HG02970 (cell line): ENCODE data around the gene ZBTB12.
A peak's percentile ranks its signal among the peaks of the same experiment; 100 is the strongest.
"Not testable (repeated sequence)": the region's sequence is repeated elsewhere in the genome, so short reads cannot be mapped to it uniquely, and the experiment has no call there.

Source experiments
- ATAC-seq: cut with Tn5 transposase; IDR thresholded peaks from one replicate; pipeline ENCODE4 v1.9.1; 2021; ENCODE audit warnings: mild to moderate bottlenecking, moderate library complexity, moderate number of reproducible peaks; ENCODE audit not compliant: unreplicated experiment, low FRiP score

Gene ZBTB12, protein sequence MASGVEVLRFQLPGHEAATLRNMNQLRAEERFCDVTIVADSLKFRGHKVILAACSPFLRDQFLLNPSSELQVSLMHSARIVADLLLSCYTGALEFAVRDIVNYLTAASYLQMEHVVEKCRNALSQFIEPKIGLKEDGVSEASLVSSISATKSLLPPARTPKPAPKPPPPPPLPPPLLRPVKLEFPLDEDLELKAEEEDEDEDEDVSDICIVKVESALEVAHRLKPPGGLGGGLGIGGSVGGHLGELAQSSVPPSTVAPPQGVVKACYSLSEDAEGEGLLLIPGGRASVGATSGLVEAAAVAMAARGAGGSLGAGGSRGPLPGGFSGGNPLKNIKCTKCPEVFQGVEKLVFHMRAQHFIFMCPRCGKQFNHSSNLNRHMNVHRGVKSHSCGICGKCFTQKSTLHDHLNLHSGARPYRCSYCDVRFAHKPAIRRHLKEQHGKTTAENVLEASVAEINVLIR

GRCh38 chr6:31901953-31902643, at the start of gene ZBTB12:
ZBTB12 (minus strand) TSS chr6:31902086; CDS start chr6:31901305, 781 bp downstream.
- ATAC-seq = peak; percentile 56

DNA sequence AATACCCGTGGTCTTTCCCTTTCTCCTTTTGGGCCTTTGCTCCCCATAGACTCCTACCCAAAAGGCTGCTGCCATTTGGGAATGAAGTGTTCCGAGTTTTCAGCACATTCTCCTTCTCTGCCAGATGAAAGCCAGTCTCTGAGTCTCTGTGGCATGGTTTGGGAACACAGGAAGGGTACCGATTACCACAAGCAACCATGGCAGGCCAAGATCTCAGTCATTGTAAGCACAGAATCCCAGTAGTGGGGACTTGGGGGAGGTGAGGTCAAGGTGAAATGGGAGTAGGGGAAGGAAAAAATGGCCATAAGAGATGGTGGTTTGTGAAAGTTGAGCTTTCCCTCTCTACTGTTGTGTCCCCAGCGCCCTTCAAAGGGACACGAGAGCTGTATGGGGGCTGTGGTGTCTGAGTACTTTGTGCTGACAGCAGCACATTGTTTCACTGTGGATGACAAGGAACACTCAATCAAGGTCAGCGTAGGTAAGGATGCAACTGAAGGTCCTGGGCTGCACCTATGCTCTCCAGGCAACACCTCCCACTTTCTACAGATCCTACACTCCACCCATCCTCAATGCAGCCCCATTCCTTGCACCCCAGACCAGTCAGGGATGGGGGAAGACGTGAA, 48.2 kb upstream of the ZBTB12 start:
- ATAC-seq = no peak

DNA sequence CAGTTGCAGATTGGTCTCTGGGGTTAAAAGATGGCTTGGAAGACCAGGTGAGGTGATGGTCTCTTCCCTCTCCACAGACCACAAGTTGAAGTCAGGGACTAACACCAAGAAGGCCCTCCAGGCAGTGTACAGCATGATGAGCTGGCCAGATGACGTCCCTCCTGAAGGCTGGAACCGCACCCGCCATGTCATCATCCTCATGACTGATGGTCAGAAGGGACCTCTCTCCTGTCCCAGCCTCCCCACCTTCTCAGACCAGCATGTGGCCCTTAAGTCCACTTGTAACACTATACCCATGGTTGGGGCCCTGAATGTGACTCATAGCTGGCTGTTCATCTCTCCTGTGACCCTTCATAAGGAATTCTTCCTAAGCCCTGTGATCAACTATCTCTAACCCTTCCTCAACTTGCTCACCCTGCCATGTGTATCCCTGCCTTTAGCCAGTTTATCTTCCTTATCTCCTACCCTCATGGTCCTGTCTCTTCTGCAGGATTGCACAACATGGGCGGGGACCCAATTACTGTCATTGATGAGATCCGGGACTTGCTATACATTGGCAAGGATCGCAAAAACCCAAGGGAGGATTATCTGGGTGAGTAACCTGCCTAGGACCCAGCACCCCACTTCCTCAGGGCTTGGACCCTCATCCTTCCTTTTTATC, 47.0 kb upstream of the ZBTB12 start:
- no peak for ATAC-seq

- no peak for ATAC-seq
These were observed 46.4 kb upstream of the ZBTB12 start for GRCh38 chr6:31948306-31948705.

- ATAC-seq = no peak
These were observed 46.0 kb upstream of the ZBTB12 start for GRCh38 chr6:31947864-31948263.

DNA sequence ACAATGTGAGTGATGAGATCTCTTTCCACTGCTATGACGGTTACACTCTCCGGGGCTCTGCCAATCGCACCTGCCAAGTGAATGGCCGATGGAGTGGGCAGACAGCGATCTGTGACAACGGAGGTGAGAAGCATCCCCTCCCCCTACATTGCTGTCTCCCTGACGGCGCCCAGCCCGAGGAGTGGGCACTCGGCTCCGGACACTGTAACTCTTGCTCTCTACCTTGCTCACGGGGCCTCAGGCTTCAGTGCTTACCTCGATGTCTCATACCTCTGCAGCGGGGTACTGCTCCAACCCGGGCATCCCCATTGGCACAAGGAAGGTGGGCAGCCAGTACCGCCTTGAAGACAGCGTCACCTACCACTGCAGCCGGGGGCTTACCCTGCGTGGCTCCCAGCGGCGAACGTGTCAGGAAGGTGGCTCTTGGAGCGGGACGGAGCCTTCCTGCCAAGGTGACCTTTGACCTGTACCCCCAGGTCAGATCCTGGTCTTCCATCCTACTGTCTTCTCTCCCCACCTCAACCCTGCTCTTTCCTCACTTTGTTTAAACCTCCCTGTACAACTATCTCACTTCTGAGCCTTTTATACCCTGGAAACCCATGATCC, 45.3 kb upstream of the ZBTB12 start:
- ATAC-seq = no peak

GRCh38 chr6:31946370-31946885, 44.5 kb upstream of the ZBTB12 start:
- no peak for ATAC-seq

DNA sequence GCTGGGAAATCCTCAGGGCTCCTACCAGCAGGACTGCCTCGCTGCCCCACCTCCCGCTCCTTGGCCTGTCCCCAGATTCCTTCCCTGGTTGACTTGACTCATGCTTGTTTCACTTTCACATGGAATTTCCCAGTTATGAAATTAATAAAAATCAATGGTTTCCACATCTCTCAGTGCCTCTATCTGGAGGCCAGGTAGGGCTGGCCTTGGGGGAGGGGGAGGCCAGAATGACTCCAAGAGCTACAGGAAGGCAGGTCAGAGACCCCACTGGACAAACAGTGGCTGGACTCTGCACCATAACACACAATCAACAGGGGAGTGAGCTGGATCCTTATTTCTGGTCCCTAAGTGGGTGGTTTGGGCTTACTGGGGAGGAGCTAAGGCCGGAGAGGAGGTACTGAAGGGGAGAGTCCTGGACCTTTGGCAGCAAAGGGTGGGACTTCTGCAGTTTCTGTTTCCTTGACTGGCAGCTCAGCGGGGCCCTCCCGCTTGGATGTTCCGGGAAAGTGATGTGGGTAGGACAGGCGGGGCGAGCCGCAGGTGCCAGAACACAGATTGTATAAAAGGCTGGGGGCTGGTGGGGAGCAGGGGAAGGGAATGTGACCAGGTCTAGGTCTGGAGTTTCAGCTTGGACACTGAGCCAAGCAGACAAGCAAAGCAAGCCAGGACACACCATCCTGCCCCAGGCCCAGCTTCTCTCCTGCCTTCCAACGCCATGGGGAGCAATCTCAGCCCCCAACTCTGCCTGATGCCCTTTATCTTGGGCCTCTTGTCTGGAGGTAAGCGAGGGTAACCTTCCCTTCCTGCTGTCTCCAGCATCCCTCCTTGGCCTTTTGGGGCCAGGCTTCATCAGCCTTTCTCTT, 43.9 kb upstream of the ZBTB12 start, which contains the start of gene CFB:
Gene CFB (plus strand): TSS at position 589 of the 863 bp plus-strand sequence. CDS start 127 bp downstream, at position 716.
- ATAC-seq = no peak

DNA sequence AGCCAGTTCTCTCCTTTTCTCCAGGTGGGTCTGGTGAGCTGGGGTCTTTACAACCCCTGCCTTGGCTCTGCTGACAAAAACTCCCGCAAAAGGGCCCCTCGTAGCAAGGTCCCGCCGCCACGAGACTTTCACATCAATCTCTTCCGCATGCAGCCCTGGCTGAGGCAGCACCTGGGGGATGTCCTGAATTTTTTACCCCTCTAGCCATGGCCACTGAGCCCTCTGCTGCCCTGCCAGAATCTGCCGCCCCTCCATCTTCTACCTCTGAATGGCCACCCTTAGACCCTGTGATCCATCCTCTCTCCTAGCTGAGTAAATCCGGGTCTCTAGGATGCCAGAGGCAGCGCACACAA, 43.2 kb upstream of the ZBTB12 start:
- no peak for ATAC-seq

- ATAC-seq = no peak
These were observed 41.9 kb upstream of the ZBTB12 start for GRCh38 chr6:31943742-31944141.

- no peak for ATAC-seq
These were observed 38.4 kb upstream of the ZBTB12 start for GRCh38 chr6:31940256-31940664.

DNA sequence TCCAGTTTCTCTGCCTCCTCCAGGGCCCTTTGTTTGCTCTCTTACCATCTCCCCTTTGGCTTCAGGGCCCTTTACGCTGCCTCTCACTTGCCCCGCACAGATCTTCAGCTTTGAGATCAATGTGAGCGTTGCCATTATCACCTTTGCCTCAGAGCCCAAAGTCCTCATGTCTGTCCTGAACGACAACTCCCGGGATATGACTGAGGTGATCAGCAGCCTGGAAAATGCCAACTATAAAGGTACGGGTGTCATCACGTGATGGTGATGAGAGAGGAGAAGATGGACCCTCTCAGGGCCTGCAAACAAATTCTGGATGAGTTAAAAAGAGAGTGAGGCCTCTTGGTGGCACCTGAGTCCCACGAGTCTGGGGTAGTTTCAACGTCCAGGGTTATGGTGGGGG, 33.9 kb upstream of the ZBTB12 start:
- ATAC-seq = no peak

- ATAC-seq = no peak
These were observed 33.1 kb upstream of the ZBTB12 start for GRCh38 chr6:31935021-31935420.

GRCh38 chr6:31933537-31933936, 31.7 kb upstream of the ZBTB12 start:
- ATAC-seq = no peak

DNA sequence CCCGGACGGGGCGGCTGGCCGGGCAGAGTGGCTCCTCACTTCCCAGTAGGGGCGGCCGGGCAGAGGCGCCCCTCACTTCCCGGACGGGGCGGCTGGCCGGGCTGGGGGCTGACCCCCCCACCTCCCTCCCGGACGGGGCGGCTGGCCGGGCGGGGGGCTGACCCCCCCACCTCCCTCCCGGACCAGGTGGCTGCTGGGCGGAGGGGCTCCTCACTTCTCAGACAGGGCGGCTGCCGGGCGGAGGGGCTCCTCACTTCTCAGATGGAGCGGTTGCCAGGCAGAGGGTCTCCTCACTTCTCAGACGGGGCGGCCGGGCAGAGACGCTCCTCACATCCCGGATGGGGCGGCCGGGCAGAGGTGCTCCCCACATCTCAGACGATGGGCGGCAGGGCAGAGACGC, 30.3 kb upstream of the ZBTB12 start:
- not testable (repeated sequence) for ATAC-seq

- ATAC-seq = no peak
These were observed 29.1 kb upstream of the ZBTB12 start for GRCh38 chr6:31930962-31931361.

GRCh38 chr6:31928672-31928939, 26.7 kb upstream of the ZBTB12 start:
- no peak for ATAC-seq

DNA sequence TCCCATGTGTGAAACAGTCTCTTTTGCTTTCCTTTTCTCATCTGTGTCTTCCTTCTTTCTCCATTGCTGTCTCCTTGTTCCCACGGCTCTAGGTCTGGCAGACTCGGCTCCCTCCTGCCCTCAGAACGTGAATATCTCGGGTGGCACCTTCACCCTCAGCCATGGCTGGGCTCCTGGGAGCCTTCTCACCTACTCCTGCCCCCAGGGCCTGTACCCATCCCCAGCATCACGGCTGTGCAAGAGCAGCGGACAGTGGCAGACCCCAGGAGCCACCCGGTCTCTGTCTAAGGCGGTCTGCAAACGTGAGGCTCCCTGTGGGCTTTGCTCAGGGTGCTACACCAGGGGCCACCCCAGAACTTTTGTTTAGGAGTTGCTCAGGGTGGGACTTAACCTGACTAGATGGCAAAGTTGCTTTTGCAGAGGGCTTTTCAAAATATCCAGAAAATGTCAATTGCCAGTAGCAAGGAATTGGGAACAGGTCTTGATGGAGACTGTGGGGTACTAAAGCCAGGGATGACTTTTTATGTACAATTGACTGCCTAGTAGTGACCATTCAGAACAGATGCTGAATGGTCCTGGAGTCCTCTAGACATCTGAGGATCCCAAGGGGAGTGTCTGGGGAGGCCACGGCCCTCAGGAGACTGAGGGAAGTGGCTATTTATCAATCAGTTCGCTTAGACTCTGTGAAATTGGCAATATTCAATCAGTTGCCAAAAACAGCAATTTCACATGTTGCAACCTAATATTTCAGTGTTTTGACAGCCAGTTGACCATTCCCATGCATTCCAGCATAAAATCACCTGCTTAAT, 26.2 kb upstream of the ZBTB12 start:
- ATAC-seq = no peak
